HG02970 (cell line): ENCODE measurements around the gene PAPSS1.

ENCODE experiments used
- ATAC-seq: cut with Tn5 transposase; IDR thresholded peaks from one replicate; pipeline ENCODE4 v1.9.1; 2021; ENCODE audit warnings: mild to moderate bottlenecking, moderate library complexity, moderate number of reproducible peaks; ENCODE audit not compliant: unreplicated experiment, low FRiP score

Gene PAPSS1

DNA sequence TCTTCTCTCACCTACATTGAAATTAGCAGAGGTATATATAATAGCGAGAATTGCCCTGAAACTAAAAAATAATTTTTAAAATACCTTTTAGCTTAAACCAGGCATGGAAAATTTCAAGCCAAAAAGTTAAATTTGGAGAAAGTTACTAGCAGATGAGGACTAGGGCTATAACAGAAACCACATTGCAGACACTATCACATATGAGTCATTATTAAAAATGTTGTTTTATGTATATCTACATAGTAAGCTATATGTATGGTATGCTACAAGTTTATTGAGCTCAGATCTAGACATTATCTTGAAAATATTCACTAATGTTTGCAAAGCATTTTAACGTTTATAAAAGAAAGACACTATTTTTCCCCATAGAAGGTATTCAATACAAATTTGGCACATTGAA is 147.8 kb downstream of the PAPSS1 start:
- ATAC-seq = no peak

DNA sequence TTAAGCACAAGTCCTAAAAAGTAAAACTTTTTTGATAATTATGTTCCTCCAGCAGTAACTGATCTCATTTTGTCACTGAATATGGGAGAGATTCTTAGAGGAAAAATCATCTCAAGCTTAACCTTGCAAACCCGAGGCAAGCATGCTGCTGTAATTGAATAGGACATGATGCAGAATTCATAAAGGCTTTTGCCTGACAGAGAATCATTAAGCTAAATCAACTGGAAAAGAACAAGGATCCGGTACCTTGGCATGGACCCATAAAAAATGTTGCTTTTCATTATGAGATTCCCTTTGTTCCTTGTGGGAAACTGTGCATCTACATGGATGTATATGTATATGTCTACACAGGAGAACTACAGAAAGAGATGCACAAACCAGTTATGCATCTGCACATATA is 149.1 kb downstream of the PAPSS1 start:
- ATAC-seq = no peak

GRCh38 chr4:107564326-107564725 is 155.7 kb downstream of the PAPSS1 start:
- no peak for ATAC-seq
